Muscle of arm (tissue), 12 donors: ENCODE results near the gene AK1. TPM values are rescaled to one million over a fixed set of nuclear protein-coding genes. Genes with fewer than 3 reads are reported as not detected.
A peak's percentile ranks its signal among the peaks of the same experiment; 100 is the strongest.

ENCODE experiments used
- DNase-seq: peaks from one replicate; pipeline ENCODE4 v3.0.0-alpha.2; 2013
- polyA plus RNA-seq, 12 donors: library from polyadenylated mRNA; unstranded; fragments of 120-200 nt; gene quantifications; one replicate each; pipeline ENCODE4 v1.2.1, GENCODE V29; 2013; ENCODE audit not compliant: insufficient read length in 12 of 12

AK1 gene
- polyA plus RNA-seq, 12 donors, result 441 to 7,878 (median 918) TPM

DNA sequence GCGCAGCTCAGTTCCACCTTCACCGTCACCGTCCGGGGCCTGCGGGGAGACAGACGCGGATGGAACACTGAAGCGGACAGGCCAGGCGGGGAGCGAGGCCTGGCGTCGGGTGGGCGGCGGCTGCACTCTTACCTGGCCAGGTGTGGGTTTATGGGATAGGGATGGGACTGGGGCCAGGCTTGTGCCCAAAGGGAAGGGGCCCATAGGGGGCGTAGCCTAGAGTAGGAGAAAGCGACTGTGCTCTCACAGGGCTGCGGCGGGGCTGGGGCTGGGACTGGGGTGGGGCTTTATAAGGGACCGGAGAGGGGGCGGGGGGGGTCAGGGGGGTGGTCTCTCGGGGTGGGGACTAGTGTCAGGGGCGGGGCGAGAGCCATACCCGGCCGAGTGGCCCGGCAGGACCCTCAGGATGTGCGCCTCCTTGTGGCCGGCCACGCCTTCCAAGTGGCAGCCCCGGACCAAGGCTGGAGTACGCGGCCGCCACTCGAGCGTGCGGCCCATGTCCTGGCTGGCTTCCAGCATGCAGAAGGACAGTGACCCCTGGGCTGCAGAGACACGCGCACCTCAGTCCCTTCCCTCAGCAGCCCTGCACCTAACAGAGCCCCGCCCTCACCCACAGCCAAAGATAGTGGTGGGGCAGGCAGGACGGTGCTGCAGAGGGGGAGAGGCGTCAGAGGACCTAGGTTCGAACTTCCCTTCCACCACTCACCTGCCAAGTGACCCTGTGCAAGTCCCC, 52.0 kb downstream of the AK1 start:
- no peak for DNase-seq

DNA sequence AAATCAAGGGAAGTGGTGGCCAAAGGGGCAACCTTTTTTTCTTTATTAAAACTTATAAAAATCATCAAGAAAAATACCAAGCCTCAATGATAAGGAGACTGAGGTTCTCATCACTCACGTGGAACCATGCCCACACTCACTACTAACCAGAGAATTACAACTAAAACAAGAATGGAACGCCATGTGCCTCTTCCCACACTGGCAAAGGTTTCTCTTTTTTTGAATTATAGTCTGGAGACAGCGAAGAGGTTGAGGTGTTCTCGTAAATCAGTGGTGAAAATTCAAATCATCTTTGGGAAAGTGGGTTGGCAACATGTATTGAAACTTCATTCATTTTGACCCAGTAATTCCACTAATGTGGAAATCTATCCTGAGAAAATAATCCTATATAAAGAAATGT, 55.4 kb downstream of the AK1 start:
- DNase-seq, result no peak

DNA sequence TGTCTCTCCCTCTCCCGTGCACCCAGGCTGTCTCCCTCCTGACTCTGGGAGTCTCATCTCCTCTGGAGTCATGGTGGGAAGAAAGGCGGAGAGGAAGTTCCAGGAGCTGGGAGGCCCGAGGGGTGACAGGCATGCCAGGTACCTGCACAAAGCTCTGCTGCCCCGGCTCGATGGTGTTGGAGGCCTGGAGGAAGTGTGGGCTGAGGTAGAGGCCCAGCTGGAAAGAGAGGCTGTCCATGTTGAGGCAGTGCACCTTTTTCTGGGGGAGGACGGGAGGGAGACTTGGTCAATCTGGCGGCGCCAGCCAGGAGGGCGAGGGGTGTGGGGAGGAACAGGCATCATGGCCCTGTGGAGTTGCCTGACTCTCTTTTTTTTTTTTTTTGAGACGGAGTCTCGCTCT, 58.9 kb downstream of the AK1 start:
- no peak for DNase-seq

DNA sequence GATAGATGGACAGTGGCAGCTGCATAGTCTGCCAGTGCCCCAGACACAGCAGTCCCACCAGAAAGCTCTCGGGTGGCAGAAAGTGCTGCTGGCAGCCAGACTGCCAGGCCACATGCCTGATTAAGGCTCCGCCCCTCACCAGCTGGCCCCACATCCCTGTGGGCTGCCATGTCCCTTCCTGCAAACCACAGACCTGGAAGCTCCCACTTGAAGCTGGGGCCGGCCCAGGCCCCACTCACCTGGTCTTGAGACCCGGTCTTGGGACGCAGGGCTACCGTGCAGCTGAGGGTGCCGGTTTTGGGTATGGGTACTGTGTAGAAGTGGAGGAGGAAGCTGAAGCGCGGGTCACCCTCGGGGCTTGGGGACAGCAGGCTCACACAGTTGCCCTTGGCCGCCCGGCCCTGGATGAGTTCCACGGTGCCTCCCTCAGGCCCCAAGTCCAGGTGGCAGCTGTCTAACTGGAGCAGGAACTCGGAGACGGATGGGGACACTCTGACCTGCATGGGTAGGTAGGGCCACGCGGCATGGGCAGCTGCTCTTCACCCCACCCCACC, 59.5 kb downstream of the AK1 start:
- peak; percentile 38 for DNase-seq

DNA sequence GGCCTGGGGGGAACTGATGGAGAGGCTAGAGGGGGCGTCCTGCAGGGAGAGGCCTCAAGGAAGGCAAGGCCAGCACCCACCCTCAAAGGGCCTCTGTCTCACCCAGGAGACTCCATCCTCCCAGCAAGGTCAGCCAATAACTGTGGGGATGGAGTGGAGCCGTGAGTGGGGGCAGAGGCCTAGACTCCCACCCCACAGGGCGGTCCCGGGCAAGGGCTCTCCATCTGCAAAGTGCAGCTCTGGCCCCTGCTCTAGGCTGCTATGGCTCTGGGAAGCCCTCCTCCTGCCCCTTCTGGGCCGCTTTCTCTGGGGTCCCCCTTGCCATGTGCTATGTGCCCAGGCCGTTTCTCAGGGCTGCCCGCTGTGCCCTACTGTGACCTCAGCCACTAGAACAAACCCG, 60.7 kb downstream of the AK1 start:
- DNase-seq, result no peak

Other genes with a start within 250 kb of the AK1 start
- 1 to 10 TPM in 7 of 12 donors, under 1 TPM in 3, not detected in 2; 0.84 to 1.7 (median 1.0) TPM for gene CFAP157, start 170.7 kb downstream of the AK1 start, polyA plus RNA-seq
- gene PTRH1, start 162.0 kb downstream of the AK1 start, polyA plus RNA-seq, result 1 to 10 TPM in 10 of 12 donors, not detected in 2; 4.0 to 8.8 (median 5.3) TPM
- gene TTC16, start 161.6 kb downstream of the AK1 start, polyA plus RNA-seq, result under 1 TPM in 5 of 12 donors, not detected in 7; 0.03 to 0.17 (median 0.05) TPM
- gene TOR2A, start 142.4 kb downstream of the AK1 start, polyA plus RNA-seq, result 10 to 100 TPM in 1 of 12 donors, 1 to 10 TPM in 10, not detected in 1; 4.7 to 16.6 (median 7.0) TPM
- 10 to 100 TPM in 11 of 12 donors, not detected in 1; 13.5 to 40.7 (median 17.1) TPM for gene SH2D3C, start 99.0 kb downstream of the AK1 start, polyA plus RNA-seq
- 10 to 100 TPM in 11 of 12 donors, not detected in 1; 29.1 to 50.2 (median 38.6) TPM for gene CDK9, start 91.6 kb downstream of the AK1 start, polyA plus RNA-seq
- 10 to 100 TPM in 11 of 12 donors, not detected in 1; 32.7 to 60.9 (median 37.7) TPM for gene FPGS, start 74.8 kb downstream of the AK1 start, polyA plus RNA-seq
- gene ENG, start 23.0 kb downstream of the AK1 start, polyA plus RNA-seq, result 10 to 100 TPM in 11 of 12 donors, not detected in 1; 42.2 to 65.8 (median 47.4) TPM
- gene ST6GALNAC6, start 21.9 kb upstream of the AK1 start, polyA plus RNA-seq, result 10 to 100 TPM in 11 of 12 donors, not detected in 1; 37.0 to 62.6 (median 51.5) TPM
- 10 to 100 TPM in 11 of 12 donors, not detected in 1; 20.8 to 50.5 (median 32.7) TPM for gene ST6GALNAC4, start 39.4 kb upstream of the AK1 start, polyA plus RNA-seq
- gene PIP5KL1, start 53.1 kb upstream of the AK1 start, polyA plus RNA-seq, result 1 to 10 TPM in 9 of 12 donors, under 1 TPM in 1, not detected in 2; 0.83 to 4.1 (median 2.4) TPM
- gene DPM2, start 60.2 kb upstream of the AK1 start, polyA plus RNA-seq, result 10 to 100 TPM in 11 of 12 donors, not detected in 1; 16.0 to 28.7 (median 20.7) TPM
- gene EEIG1, start 103.3 kb upstream of the AK1 start, polyA plus RNA-seq, result 10 to 100 TPM in 11 of 12 donors, not detected in 1; 12.7 to 37.2 (median 14.9) TPM
- gene NAIF1, start 189.6 kb upstream of the AK1 start, polyA plus RNA-seq, result 10 to 100 TPM in 1 of 12 donors, 1 to 10 TPM in 10, not detected in 1; 6.5 to 21.2 (median 8.0) TPM
- gene SLC25A25, start 190.6 kb upstream of the AK1 start, polyA plus RNA-seq, result 10 to 100 TPM in 11 of 12 donors, not detected in 1; 10.8 to 15.3 (median 11.6) TPM